ENCODE results near the gene SLC6A1. TPM values are rescaled to one million over a fixed set of nuclear protein-coding genes. Genes with fewer than 3 reads are reported as not detected.

The SLC6A1 gene
- total RNA-seq, 1 experiment from 2014 or later = not detected

DNA sequence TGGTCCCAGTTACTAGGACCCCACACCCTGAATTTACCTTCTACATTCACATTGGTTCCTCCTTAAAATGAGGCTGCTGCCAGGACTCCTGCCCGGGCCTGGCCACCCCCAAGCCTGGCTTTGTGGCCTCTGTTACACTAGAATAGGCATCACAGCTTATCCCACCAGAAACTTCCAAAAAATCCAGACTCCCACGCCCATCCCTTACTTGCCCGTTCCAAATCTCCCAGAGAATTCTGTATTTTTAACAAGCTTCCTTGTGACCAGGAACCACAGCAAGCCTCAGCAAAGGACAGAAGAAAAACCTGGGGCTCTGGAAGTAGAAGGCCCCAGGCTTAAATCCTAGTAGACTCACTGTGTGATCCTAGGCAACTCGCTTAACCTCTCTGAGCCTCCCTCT, 36.0 kb upstream of the SLC6A1 start:
- no peak overlapping the region for H3K18ac ChIP-seq (ENCODE audit: insufficient read length, low read depth, low read length)
- WGBS (ENCODE audit: extremely low coverage, insufficient read length, low lambda C conversion rate) = no CpG with 5 or more reads among the region's 4 CpGs
- no peak overlapping the region for H4K5ac ChIP-seq (ENCODE audit: insufficient read length, low read depth, low read length)
- no peaks in the 10 kb centered on the region for H3K79me2 ChIP-seq (ENCODE audit: insufficient read depth, low read length)
- no peaks in the 10 kb centered on the region for H3K9me3 ChIP-seq (ENCODE audit: control insufficient read depth, low read depth, low read length)
- no peak overlapping the region for H2BK5ac ChIP-seq (ENCODE audit: insufficient read length, low read length)
- Mint-ChIP-seq H3K4me1 (peaks cover 0 to 13% of the 10 kb centered on the region in 2 experiments; a peak in 2 of 4 replicates), H3K27ac (no peak overlapping the region), H3K36me3 (ENCODE audit: insufficient read depth in 1 of 3, low read depth in 3 of 3) (no peaks in the 10 kb centered on the region), H3K27me3 (ENCODE audit: low read depth) (peaks cover 15% of the 10 kb centered on the region), H3K9me3 (no peaks in the 10 kb centered on the region), H3K4me3 (no peak overlapping the region)
- H4K91ac ChIP-seq (ENCODE audit: insufficient read length, low read depth, low read length) = no peak overlapping the region
- H3K4ac ChIP-seq (ENCODE audit: low read depth, low read length) = no peak overlapping the region
- H2AFZ ChIP-seq (ENCODE audit: low read length) = no peak overlapping the region
- H4K8ac ChIP-seq (replicated peaks; ENCODE audit: insufficient read length, low read depth, low read length) = no peak overlapping the region
- H2BK12ac ChIP-seq (ENCODE audit: insufficient read length, low read depth, low read length) = no peak overlapping the region
- H3K56ac ChIP-seq (ENCODE audit: insufficient read length, low read depth, low read length) = no peak overlapping the region
- TF ChIP-seq, protein P1, sequence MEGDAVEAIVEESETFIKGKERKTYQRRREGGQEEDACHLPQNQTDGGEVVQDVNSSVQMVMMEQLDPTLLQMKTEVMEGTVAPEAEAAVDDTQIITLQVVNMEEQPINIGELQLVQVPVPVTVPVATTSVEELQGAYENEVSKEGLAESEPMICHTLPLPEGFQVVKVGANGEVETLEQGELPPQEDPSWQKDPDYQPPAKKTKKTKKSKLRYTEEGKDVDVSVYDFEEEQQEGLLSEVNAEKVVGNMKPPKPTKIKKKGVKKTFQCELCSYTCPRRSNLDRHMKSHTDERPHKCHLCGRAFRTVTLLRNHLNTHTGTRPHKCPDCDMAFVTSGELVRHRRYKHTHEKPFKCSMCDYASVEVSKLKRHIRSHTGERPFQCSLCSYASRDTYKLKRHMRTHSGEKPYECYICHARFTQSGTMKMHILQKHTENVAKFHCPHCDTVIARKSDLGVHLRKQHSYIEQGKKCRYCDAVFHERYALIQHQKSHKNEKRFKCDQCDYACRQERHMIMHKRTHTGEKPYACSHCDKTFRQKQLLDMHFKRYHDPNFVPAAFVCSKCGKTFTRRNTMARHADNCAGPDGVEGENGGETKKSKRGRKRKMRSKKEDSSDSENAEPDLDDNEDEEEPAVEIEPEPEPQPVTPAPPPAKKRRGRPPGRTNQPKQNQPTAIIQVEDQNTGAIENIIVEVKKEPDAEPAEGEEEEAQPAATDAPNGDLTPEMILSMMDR (conservative IDR thresholded peaks at IDR 0.05) = no peak
- no peak overlapping the region for H2BK120ac ChIP-seq (ENCODE audit: low read depth, low read length, poor library complexity, severe bottlenecking)
- no peaks in the 10 kb centered on the region for H4K20me1 ChIP-seq (ENCODE audit: control insufficient read depth, insufficient read depth, insufficient read length)
- no peak overlapping the region for H3K9ac ChIP-seq (ENCODE audit: extremely low read depth, insufficient read length, low read length)
- no peak overlapping the region for H3K14ac ChIP-seq (ENCODE audit: insufficient read depth, low read length)
- no peaks in the 10 kb centered on the region for H3K79me1 ChIP-seq (ENCODE audit: insufficient read depth, low read depth, low read length, poor library complexity, severe bottlenecking)
- no peak overlapping the region for H2BK20ac ChIP-seq (ENCODE audit: low read depth, low read length, poor library complexity, severe bottlenecking)
- H3K27me3 ChIP-seq (ENCODE audit: insufficient read depth, low read length) = no peaks in the 10 kb centered on the region
- no peak overlapping the region for H3K4me2 ChIP-seq (ENCODE audit: insufficient read depth, insufficient read length, low read length)
- H3K23ac ChIP-seq (ENCODE audit: insufficient read length, low read depth, low read length) = no peak overlapping the region
- no peak overlapping the region for H2AK5ac ChIP-seq (ENCODE audit: insufficient read length, low read length)
- DNase-seq = no peak
- no peak overlapping the region for H3T11ph ChIP-seq (ENCODE audit: low read length)
- no peak overlapping the region for H2BK15ac ChIP-seq (ENCODE audit: low read depth, low read length)
- H3K23me2 ChIP-seq (ENCODE audit: insufficient read length, low read depth, low read length, poor library complexity, severe bottlenecking) = no peaks in the 10 kb centered on the region
- H3K4me1 ChIP-seq (ENCODE audit: insufficient read depth, low read length) = no peaks in the 10 kb centered on the region
- no peak overlapping the region for H3K27ac ChIP-seq (ENCODE audit: insufficient read length, low read depth, low read length)
